Measurements from ENCODE around the gene RNF213. TPM values are rescaled to one million over a fixed set of nuclear protein-coding genes. Genes with fewer than 3 reads are reported as not detected.

Gene RNF213
- total and polyA plus RNA-seq, 4 donors = 67.0 to 198 (median 106) TPM

DNA sequence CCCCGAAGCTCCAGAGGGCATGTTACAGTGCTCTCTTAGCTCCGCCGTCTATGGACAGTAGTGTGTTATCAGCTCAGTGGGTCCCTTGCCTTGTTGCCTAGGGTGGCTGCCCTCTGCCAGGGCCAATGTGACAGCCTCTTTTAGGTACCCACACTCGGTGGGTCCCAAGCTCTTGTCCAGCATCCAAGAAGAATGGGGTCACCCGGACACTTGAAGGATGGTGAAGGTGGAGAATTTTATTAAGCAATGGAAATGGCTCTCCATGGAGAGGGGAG, 57.0 kb downstream of the RNF213 start:
- 89 to 94% methylated on average over 5 of the region's 5 CpGs for WGBS, 2 donors
- H3K4me3 ChIP-seq = no peak overlapping the region
- ATAC-seq (ENCODE audit: insufficient read depth, low FRiP score) = no peak
- no peak for DNase-seq
- H3K36me3 ChIP-seq (ENCODE audit: control insufficient read depth in 4 of 4, insufficient read depth in 4 of 4, low read length in 4 of 4) = peaks cover 22 to 55% (median 37%) of the 10 kb centered on the region in 4 donors
- H3K27me3 ChIP-seq (ENCODE audit: control insufficient read depth in 3 of 3, insufficient read depth in 3 of 3, low read length in 2 of 3) = no peaks in the 10 kb centered on the region
- H3K9ac ChIP-seq (ENCODE audit: insufficient read depth in 1 of 2, low read length in 2 of 2) = no peak overlapping the region
- no peaks in the 10 kb centered on the region for H3K4me1 ChIP-seq (ENCODE audit: control insufficient read depth in 5 of 5, insufficient read depth in 5 of 5, low read length in 5 of 5)
- TF ChIP-seq, protein P1, sequence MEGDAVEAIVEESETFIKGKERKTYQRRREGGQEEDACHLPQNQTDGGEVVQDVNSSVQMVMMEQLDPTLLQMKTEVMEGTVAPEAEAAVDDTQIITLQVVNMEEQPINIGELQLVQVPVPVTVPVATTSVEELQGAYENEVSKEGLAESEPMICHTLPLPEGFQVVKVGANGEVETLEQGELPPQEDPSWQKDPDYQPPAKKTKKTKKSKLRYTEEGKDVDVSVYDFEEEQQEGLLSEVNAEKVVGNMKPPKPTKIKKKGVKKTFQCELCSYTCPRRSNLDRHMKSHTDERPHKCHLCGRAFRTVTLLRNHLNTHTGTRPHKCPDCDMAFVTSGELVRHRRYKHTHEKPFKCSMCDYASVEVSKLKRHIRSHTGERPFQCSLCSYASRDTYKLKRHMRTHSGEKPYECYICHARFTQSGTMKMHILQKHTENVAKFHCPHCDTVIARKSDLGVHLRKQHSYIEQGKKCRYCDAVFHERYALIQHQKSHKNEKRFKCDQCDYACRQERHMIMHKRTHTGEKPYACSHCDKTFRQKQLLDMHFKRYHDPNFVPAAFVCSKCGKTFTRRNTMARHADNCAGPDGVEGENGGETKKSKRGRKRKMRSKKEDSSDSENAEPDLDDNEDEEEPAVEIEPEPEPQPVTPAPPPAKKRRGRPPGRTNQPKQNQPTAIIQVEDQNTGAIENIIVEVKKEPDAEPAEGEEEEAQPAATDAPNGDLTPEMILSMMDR (IDR thresholded peaks at IDR 0.05; ENCODE audit: control extremely low read depth, extremely low read depth) = no peak
- no peaks in the 10 kb centered on the region for H3K9me3 ChIP-seq (ENCODE audit: control insufficient read depth in 4 of 4, insufficient read depth in 3 of 4, low read length in 3 of 4)
- no peak overlapping the region for H3K27ac ChIP-seq (ENCODE audit: low read depth in 1 of 2, low read length in 1 of 2)

DNA sequence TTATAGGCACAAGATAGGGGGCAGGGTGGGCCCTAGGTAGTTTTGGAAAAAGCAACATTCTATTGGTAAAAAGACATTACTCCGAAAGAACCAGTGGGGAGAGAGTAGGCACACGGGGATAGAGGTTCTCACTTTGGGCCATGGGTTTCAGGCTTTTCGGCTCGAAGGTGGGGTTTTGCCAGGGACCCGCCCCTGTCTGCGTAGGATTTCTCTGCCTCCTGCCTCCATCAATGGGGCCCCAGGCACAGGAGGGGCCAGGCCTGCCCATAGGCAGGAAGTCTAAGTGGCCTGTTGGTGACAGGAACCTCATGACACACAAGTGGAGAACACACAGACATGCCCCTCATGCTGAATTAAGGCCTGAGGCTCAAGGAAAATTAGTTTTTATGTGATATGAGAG, 57.5 kb downstream of the RNF213 start:
- DNase-seq (no peak), ATAC-seq (ENCODE audit: insufficient read depth, low FRiP score) (no peak)
- 94 to 96% methylated on average over 6 of the region's 6 CpGs for WGBS, 2 donors

DNA sequence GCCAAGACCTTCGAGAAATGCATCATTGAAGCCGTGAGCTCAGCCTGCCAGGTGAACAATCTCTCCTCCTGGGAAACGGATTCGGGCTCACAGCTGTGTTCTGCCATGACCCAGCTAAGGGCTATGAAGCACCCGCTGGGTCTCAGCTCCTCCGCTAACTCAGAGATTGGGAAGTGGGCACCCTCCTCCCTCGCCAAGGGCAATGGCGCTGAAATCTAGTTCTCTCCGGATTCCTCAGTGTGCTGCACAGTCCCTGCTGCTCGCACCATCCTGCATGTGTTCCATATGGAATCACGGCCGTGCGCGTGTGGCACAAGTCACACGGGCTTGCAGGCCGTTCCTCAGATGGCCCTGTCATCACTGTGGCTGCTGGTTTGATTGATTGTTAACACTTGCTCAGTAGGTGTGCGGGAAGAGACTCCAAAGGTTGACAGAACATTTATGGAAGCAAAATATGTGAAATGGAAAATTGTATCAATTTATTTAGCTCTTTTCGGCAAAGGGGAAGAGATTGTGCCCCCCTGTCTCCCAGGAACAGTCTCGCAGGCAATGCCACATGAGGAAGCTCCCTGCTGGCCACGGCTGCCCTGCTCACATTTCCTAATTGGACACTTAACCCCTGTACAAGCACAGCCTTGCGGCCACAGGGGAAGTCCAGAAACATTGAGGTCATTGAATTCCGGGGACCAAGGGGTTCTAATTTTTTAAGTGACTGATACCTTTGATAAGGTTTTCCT, 58.8 kb downstream of the RNF213 start:
- ATAC-seq (ENCODE audit: insufficient read depth, low FRiP score) (no peak), DNase-seq (no peak)
- Histone ChIP-seq H3K4me3 (no peak overlapping the region), H3K36me3 (ENCODE audit: control insufficient read depth in 4 of 4, insufficient read depth in 4 of 4, low read length in 4 of 4) (peaks cover 17 to 46% (median 33%) of the 10 kb centered on the region in 4 donors), H3K9me3 (ENCODE audit: control insufficient read depth in 4 of 4, insufficient read depth in 3 of 4, low read length in 3 of 4) (no peaks in the 10 kb centered on the region), H3K4me1 (ENCODE audit: control insufficient read depth in 5 of 5, insufficient read depth in 5 of 5, low read length in 5 of 5) (no peaks in the 10 kb centered on the region), H3K27ac (ENCODE audit: low read depth in 1 of 2, low read length in 1 of 2) (no peak overlapping the region), H3K27me3 (ENCODE audit: control insufficient read depth in 3 of 3, insufficient read depth in 3 of 3, low read length in 2 of 3) (no peaks in the 10 kb centered on the region), H3K9ac (ENCODE audit: insufficient read depth in 1 of 2, low read length in 2 of 2) (no peak overlapping the region)
- WGBS, 2 donors = 88 to 89% methylated on average over 22 of the region's 22 CpGs
- TF ChIP-seq, protein P1 (IDR thresholded peaks at IDR 0.05; ENCODE audit: control extremely low read depth, extremely low read depth) = no peak

More for the DNA sequence above, 57.5 kb downstream of the RNF213 start:
- Histone ChIP-seq H3K9ac (ENCODE audit: insufficient read depth in 1 of 2, low read length in 2 of 2) (no peak overlapping the region), H3K27ac (ENCODE audit: low read depth in 1 of 2, low read length in 1 of 2) (no peak overlapping the region), H3K4me3 (no peak overlapping the region), H3K36me3 (ENCODE audit: control insufficient read depth in 4 of 4, insufficient read depth in 4 of 4, low read length in 4 of 4) (peaks cover 17 to 50% (median 37%) of the 10 kb centered on the region in 4 donors), H3K9me3 (ENCODE audit: control insufficient read depth in 4 of 4, insufficient read depth in 3 of 4, low read length in 3 of 4) (no peaks in the 10 kb centered on the region), H3K4me1 (ENCODE audit: control insufficient read depth in 5 of 5, insufficient read depth in 5 of 5, low read length in 5 of 5) (no peaks in the 10 kb centered on the region), H3K27me3 (ENCODE audit: control insufficient read depth in 3 of 3, insufficient read depth in 3 of 3, low read length in 2 of 3) (no peaks in the 10 kb centered on the region)
- TF ChIP-seq, protein P1 (IDR thresholded peaks at IDR 0.05; ENCODE audit: control extremely low read depth, extremely low read depth) = no peak

DNA sequence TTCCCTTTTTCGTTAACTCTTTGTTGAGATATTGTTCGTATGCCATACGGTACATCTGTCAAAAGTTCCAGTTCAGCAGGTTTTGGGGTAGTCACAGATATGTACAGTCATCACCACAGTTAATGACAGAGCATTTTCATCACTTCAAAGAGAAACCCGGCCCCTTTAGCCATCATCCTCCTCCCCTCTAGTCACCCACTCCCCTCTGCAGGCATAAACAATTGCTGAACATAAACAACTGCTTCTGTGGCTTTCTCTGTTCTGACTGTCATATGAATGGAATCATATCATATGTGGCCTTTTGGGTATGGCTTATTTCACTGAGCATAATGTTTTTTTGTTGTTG, 59.3 kb downstream of the RNF213 start:
- Histone ChIP-seq H3K27me3 (ENCODE audit: control insufficient read depth in 3 of 3, insufficient read depth in 3 of 3, low read length in 2 of 3) (no peaks in the 10 kb centered on the region), H3K36me3 (ENCODE audit: control insufficient read depth in 4 of 4, insufficient read depth in 4 of 4, low read length in 4 of 4) (peaks cover 17 to 47% (median 34%) of the 10 kb centered on the region in 4 donors)
- ATAC-seq (ENCODE audit: insufficient read depth, low FRiP score) = no peak

More for the DNA sequence above, 59.3 kb downstream of the RNF213 start:
- no peak for DNase-seq
- Histone ChIP-seq H3K4me1 (ENCODE audit: control insufficient read depth in 5 of 5, insufficient read depth in 5 of 5, low read length in 5 of 5) (no peaks in the 10 kb centered on the region), H3K9ac (ENCODE audit: insufficient read depth in 1 of 2, low read length in 2 of 2) (no peak overlapping the region), H3K9me3 (ENCODE audit: control insufficient read depth in 4 of 4, insufficient read depth in 3 of 4, low read length in 3 of 4) (no peaks in the 10 kb centered on the region), H3K4me3 (no peak overlapping the region), H3K27ac (ENCODE audit: low read depth in 1 of 2, low read length in 1 of 2) (no peak overlapping the region)
- 74 to 83% methylated on average over 4 of the region's 4 CpGs for whole genome bisulfite sequencing, 2 donors
- TF ChIP-seq, protein P1 (IDR thresholded peaks at IDR 0.05; ENCODE audit: control extremely low read depth, extremely low read depth) = no peak

Data from lung (tissue), 12 donors.